Choroid plexus epithelial cell (primary cell): ENCODE data around the gene GFOD2.
"Not testable (repeated sequence)": the region's sequence is repeated elsewhere in the genome, so short reads cannot be mapped to it uniquely, and the experiment has no call there.

Experiments
- DNase-seq: peaks from one replicate; pipeline ENCODE4 v3.0.0-alpha.2; 2010; ENCODE audit warnings: low read depth
- H3K4me3 ChIP-seq: 2 replicates; pipeline ENCODE4 v1.5.1; 2011; ENCODE audit warnings: low read depth, mild to moderate bottlenecking, control low read depth, low read length, moderate library complexity
- TF ChIP-seq, protein P1 (sequence below): conservative IDR thresholded peaks from 2 replicates; pipeline ENCODE4 v1.5.1; 2011; ENCODE audit warnings: low read depth, mild to moderate bottlenecking, control low read depth, inconsistent platforms, low read length, moderate library complexity

The GFOD2 gene

GRCh38 chr16:67697422-67698185, 21.5 kb downstream of the GFOD2 start:
- DNase-seq: no peak
- no peak overlapping the region for H3K4me3 ChIP-seq
- TF ChIP-seq, protein P1, sequence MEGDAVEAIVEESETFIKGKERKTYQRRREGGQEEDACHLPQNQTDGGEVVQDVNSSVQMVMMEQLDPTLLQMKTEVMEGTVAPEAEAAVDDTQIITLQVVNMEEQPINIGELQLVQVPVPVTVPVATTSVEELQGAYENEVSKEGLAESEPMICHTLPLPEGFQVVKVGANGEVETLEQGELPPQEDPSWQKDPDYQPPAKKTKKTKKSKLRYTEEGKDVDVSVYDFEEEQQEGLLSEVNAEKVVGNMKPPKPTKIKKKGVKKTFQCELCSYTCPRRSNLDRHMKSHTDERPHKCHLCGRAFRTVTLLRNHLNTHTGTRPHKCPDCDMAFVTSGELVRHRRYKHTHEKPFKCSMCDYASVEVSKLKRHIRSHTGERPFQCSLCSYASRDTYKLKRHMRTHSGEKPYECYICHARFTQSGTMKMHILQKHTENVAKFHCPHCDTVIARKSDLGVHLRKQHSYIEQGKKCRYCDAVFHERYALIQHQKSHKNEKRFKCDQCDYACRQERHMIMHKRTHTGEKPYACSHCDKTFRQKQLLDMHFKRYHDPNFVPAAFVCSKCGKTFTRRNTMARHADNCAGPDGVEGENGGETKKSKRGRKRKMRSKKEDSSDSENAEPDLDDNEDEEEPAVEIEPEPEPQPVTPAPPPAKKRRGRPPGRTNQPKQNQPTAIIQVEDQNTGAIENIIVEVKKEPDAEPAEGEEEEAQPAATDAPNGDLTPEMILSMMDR: no peak

GRCh38 chr16:67694611-67695010, 24.5 kb downstream of the GFOD2 start:
- no peak overlapping the region for H3K4me3 ChIP-seq
- no peak for DNase-seq
- TF ChIP-seq, protein P1: no peak

DNA sequence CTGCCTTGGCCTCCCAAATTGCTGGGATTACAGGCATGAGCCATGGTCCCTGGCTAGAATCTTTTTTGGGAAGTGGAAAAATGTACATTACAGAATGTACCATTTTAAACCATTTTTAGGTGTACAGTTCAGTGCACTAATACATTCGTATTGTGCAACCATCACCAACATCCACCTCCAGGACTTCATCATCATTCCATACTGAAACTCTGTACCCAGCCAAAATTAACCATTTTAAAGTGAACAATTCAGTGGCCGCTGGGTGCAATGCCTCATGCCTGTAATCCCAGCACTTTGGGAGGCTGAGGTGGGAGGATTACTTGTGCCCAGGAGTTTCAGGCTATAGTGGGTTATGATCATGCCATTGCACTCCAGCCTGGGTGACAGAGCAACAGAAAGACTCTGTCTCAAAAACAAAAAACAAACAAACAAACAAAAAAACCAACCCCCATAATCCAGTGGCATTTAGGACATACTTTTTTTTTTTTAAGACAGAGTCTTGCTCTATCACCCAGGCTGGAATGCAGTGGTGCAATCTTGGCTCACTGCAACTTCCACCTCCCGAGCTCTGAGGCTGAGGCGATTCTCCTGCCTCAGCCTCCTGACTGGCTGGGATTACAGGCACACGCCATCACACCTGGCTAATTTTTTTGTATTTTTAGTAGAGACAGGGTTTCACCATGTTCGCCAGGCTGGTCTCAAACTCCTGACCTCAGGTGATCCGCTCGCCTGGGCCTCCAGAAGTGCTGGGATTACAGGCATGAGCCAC, 25.4 kb downstream of the GFOD2 start:
- not testable (repeated sequence) for H3K4me3 ChIP-seq, DNase-seq

DNA sequence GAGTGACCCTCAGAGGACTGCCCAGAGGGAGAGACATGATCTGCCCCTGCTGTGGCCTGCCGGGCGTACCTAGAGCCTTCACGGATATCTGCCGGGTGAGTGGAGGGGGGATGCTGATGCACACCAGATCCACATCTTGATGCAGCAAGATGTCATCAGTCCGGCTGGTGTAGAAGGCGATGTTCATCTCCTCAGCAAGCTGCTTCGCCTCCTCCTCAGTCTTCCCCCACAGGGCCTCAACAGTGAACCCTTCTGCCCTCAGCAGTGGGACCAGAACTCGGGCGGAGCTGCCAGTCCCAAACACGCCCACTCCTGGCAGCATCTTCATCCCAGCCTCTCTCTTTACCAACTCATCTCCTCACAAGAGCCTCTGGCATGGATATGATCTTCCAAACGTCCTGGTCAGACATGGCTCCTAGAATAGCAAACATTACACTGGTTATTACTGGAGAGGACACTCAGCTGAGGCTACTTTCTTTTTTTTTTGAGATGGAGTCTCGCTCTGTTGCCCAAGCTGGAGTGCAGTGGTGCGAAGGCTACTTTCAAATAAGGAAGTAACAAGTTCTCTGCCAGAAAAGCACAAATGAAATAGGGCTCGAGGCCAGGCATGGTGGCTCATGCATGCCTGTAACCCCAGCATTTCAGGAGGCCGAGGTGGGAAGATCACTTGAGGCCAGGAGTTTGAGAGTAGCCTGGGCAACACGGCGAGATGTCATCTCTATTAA, 33.6 kb downstream of the GFOD2 start:
- DNase-seq: no peak
- no peak overlapping the region for H3K4me3 ChIP-seq
- TF ChIP-seq, protein P1: no peak

- TF ChIP-seq, protein P1: no peak
- no peak for DNase-seq
- no peak overlapping the region for H3K4me3 ChIP-seq
These were observed 35.3 kb downstream of the GFOD2 start for GRCh38 chr16:67683767-67684166.

- TF ChIP-seq, protein P1: no peak
- DNase-seq: no peak
- H3K4me3 ChIP-seq: no peak overlapping the region
These were observed 38.9 kb downstream of the GFOD2 start for GRCh38 chr16:67679935-67680897.
